Mesothelial cell of epicardium (in vitro differentiated cells): Measurements from ENCODE around the gene TANGO2. TPM values are rescaled to one million over a fixed set of nuclear protein-coding genes. Genes with fewer than 3 reads are reported as not detected.

ENCODE experiments used
- DNase-seq, 2 experiments: peaks; one replicate each; pipeline ENCODE4 v3.0.0; 2021; ENCODE audit warnings: low spot score in 2 of 2; ENCODE audit not compliant: unreplicated experiment in 2 of 2
- H3K27ac Mint-ChIP-seq: 2 replicates; pipeline ENCODE4 v1.8.0; 2021; ENCODE audit warnings: mixed read lengths
- H3K27me3 Mint-ChIP-seq: 2 replicates; pipeline ENCODE4 v1.8.0; 2021; ENCODE audit warnings: low read depth, mixed read lengths
- H3K36me3 Mint-ChIP-seq: 2 replicates; pipeline ENCODE4 v1.8.0; 2021; ENCODE audit warnings: mixed read lengths
- H3K4me1 Mint-ChIP-seq: 2 replicates; pipeline ENCODE4 v1.8.0; 2021; ENCODE audit warnings: mixed read lengths
- H3K4me3 Mint-ChIP-seq: 2 replicates; pipeline ENCODE4 v1.8.0; 2021; ENCODE audit warnings: mild to moderate bottlenecking, moderate library complexity, mixed read lengths
- H3K9me3 Mint-ChIP-seq: 2 replicates; pipeline ENCODE4 v1.8.0; 2021; ENCODE audit warnings: mixed read lengths
- total RNA-seq: library from RNA; stranded (reverse); gene quantifications from 3 replicates; pipeline ENCODE4 v1.2.1, GENCODE V29; 2021
- TF ChIP-seq, protein P1 (sequence below): fragments of 200-600 bp; sonication (generic); IDR thresholded peaks from one replicate; pipeline ENCODE4 v1.5.0; 2021; ENCODE audit warnings: antibody characterized with exemption; ENCODE audit not compliant: unreplicated experiment

TANGO2 gene
- total RNA-seq, 1 donor from 2014 or later, result 15.6 TPM

DNA sequence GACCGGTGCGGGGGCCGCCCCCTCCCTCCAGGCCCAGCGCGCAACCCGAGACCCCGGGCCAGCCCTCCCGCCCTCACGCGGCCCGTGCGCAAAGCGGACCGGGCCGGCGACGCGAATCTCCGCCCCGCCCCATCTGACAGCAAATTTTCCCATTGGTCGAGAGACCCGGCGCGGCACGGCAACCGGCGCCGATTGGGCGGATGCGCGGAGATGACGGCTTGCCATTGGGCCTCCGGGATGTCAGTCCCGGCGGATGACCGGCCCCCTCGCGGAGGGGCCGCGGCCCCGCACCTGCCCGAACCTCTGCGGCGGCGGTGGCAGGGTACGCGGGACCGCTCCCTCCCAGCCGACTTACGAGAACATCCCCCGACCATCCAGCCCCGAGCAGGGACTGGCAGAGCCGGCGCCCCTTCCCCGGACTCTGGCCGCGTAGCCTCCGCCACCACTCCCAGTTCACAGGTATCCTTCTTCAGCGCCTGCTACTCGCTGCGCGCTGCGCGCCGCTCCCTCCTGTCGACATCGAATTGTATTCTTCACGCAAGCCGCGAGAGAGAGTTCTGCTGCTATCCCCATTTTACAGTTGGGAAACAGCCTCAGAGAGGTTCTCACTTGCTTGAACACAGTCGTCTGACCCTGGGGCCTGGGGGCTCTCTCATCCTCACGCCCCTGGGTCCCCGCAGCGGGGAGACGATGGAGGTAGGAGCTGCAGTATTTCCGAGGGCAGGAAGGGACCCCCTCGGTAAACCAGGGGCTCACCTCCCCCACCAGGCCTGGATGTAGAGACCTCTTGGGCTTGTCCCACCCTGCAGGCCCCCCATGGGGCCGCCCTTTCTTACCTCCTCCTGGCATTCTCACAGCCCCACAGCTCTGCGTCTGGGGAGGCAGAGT is 3.9 kb upstream of the TANGO2 start, which contains the start of gene ARVCF:
Gene ARVCF (minus strand): TSS at position 90 of the 888 bp plus-strand sequence. CDS start 26,029 bp downstream, outside the sequence.
- no peaks in the 10 kb centered on the region for H3K36me3 Mint-ChIP-seq
- H3K27ac Mint-ChIP-seq, result no peak within 1 kb of the TSS
- H3K9me3 Mint-ChIP-seq, result no peaks in the 10 kb centered on the region
- H3K27me3 Mint-ChIP-seq, result peaks cover 60% of the 10 kb centered on the region
- TF ChIP-seq, protein P1, sequence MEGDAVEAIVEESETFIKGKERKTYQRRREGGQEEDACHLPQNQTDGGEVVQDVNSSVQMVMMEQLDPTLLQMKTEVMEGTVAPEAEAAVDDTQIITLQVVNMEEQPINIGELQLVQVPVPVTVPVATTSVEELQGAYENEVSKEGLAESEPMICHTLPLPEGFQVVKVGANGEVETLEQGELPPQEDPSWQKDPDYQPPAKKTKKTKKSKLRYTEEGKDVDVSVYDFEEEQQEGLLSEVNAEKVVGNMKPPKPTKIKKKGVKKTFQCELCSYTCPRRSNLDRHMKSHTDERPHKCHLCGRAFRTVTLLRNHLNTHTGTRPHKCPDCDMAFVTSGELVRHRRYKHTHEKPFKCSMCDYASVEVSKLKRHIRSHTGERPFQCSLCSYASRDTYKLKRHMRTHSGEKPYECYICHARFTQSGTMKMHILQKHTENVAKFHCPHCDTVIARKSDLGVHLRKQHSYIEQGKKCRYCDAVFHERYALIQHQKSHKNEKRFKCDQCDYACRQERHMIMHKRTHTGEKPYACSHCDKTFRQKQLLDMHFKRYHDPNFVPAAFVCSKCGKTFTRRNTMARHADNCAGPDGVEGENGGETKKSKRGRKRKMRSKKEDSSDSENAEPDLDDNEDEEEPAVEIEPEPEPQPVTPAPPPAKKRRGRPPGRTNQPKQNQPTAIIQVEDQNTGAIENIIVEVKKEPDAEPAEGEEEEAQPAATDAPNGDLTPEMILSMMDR, result peak; percentile 42
- peak within 1 kb of the TSS; percentile 74 for H3K4me3 Mint-ChIP-seq
- H3K4me1 Mint-ChIP-seq, result peaks cover 6% of the 10 kb centered on the region
- peak; percentile 86 to 96 for DNase-seq

GRCh38 chr22:20017622-20017958 is 3.3 kb upstream of the TANGO2 start:
- Mint-ChIP-seq H3K27me3 (peaks cover 60% of the 10 kb centered on the region), H3K27ac (no peak overlapping the region), H3K36me3 (no peaks in the 10 kb centered on the region), H3K4me1 (peaks cover 9% of the 10 kb centered on the region), H3K4me3 (peak overlapping the region; percentile 74), H3K9me3 (no peaks in the 10 kb centered on the region)
- TF ChIP-seq, protein P1, result no peak
- DNase-seq, result no peak

- TF ChIP-seq, protein P1, result no peak
- Mint-ChIP-seq H3K27ac (no peak overlapping the region), H3K4me3 (peak overlapping the region; percentile 74), H3K36me3 (no peaks in the 10 kb centered on the region), H3K27me3 (peaks cover 60% of the 10 kb centered on the region), H3K9me3 (no peaks in the 10 kb centered on the region), H3K4me1 (peaks cover 9% of the 10 kb centered on the region)
- no peak for DNase-seq
Measured at GRCh38 chr22:20018001-20018400, 2.9 kb upstream of the TANGO2 start.

DNA sequence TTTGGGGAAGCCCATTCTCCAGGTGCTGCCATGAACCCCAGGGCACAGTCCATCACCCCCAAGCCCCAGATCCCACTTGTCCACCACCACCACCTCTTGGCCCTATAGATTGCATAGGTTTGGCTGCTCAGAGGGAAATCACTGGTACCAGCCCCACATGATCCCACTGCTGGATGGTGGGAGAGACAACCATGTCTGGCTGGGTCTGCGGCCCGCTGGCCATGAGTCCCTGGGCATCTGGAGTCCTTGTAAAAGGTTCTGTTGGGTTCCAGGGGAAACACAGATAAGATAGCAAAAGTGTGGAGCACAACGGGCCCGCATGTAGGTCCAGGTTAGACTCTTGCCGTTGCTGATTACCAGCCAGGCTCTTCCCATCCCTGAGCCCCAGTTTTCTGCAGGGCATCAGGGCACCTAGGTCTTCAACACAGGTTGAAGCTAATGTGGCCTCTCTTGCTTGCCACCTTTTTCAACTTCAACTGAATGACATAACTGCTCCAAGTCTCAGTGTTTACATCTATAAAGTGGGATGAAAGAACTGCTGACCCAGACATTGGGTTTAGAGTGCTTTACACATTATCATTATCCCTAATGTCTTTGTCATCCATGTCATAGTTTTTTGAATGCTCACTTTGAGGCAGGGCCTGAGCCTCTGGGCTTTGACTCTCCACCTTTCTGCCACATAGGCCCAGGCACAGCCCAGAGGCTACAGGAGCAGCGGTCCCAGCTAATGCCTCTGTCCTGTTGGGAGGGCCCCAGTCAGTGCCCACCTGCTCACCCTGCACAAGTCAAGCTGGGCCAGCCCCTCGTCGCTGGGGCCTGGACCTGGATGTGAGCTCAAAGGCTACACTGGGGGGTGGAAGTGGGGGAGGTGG is 1.0 kb upstream of the TANGO2 start:
- Mint-ChIP-seq H3K27ac (no peak overlapping the region), H3K27me3 (peaks cover 47% of the 10 kb centered on the region), H3K36me3 (no peaks in the 10 kb centered on the region), H3K9me3 (no peaks in the 10 kb centered on the region), H3K4me1 (peaks cover 9% of the 10 kb centered on the region), H3K4me3 (peak overlapping the region; percentile 71)
- TF ChIP-seq, protein P1, result no peak
- no peak for DNase-seq

- Mint-ChIP-seq H3K9me3 (no peaks in the 10 kb centered on the region), H3K36me3 (peaks cover 3% of the 10 kb centered on the region), H3K27me3 (peaks cover 39% of the 10 kb centered on the region), H3K27ac (no peak overlapping the region), H3K4me1 (peaks cover 9% of the 10 kb centered on the region), H3K4me3 (peak overlapping the region; percentile 82)
- DNase-seq, result peak in 1 of 2 experiments; percentile 45
- TF ChIP-seq, protein P1, result no peak
Measured at GRCh38 chr22:20021196-20022181, 579 bp downstream of the TANGO2 start.
